K562 (cell line): ENCODE results near the gene ZNF133. TPM values are rescaled to one million over a fixed set of nuclear protein-coding genes. Genes with fewer than 3 reads are reported as not detected.

Experiments used
- ATAC-seq: fragments of 200-7000 bp; cut with Tn5 transposase; 3 replicates; pipeline ENCODE4 v1.9.1; 2020; ENCODE audit warnings: moderate library complexity
- BruUV-seq: library from RNA; stranded (reverse); fragments of 400-500 nt; replicated peaks from 2 replicates; lab custom pipeline; 2021; lab: Mats Ljungman, UMichigan
- CTCF ChIA-PET: fragments of 300-600 bp; formaldehyde crosslinking; extraction: SDS; loops from one replicate; lab custom pipeline; 2021; ENCODE audit warnings: low intra/inter-chr PET ratio; lab: Yijun Ruan, JAX
- POLR2A ChIA-PET: fragments of 300-600, 350-650 bp; sonication (Branson Sonifier 250); formaldehyde crosslinking; extraction: SDS; loops from one replicate; lab custom pipeline; 2021; ENCODE audit warnings: antibody characterized with exemption, inconsistent platforms; lab: Yijun Ruan, JAX
- DNase-seq, 4 experiments: peaks; one replicate each; pipeline versions ENCODE4 v3.0.0 to v3.0.0-alpha.2; 2011 to 2018; ENCODE audit warnings: low spot score in 3 of 4, mixed read lengths in 3 of 4; ENCODE audit errors: extremely low read depth in 1 of 4
- FAIRE-seq: peaks from 2 replicates; lab custom pipeline; 2011; peaks lifted over from hg19 to GRCh38; lab: Jason Lieb, UNC
- H2AFZ ChIP-seq: 2 replicates; pipeline ENCODE4 v1.6.0; 2011; ENCODE audit warnings: low read depth, low read length, control low read depth, inconsistent platforms
- H3K27ac ChIP-seq: fragments of 200-600 bp; 3 replicates; pipeline ENCODE4 v1.8.0; 2011; ENCODE audit warnings: low read depth, mild to moderate bottlenecking, control low read depth, inconsistent platforms, low read length, moderate library complexity, mixed read lengths; ENCODE audit errors: extremely low read depth
- H3K27me3 ChIP-seq, 2 experiments: fragments of 300-600 bp in 1 of 2; 2 replicates in 1 of 2; 3 replicates in 1 of 2; pipeline versions ENCODE4 v1.6.0 to v1.8.0; 2011; ENCODE audit warnings: inconsistent platforms in 2 of 2, low read length in 2 of 2, mild to moderate bottlenecking in 1 of 2, mixed read lengths in 1 of 2, moderate library complexity in 1 of 2; ENCODE audit not compliant: control insufficient read depth in 2 of 2, insufficient read depth in 2 of 2
- H3K36me3 ChIP-seq: fragments of 300-600 bp; 3 replicates; pipeline ENCODE4 v1.8.0; 2011; ENCODE audit warnings: mild to moderate bottlenecking, low read length, inconsistent platforms; ENCODE audit not compliant: control insufficient read depth, insufficient read depth
- H3K4me1 ChIP-seq, 2 experiments: fragments of 200-600 bp in 1 of 2; replicated peaks in 1 of 2; 2 replicates in 1 of 2; 3 replicates in 1 of 2; pipeline versions ENCODE4 v1.5.1 to v1.8.0; 2011; ENCODE audit warnings: inconsistent platforms in 2 of 2, low read length in 2 of 2, mild to moderate bottlenecking in 1 of 2, mixed read lengths in 1 of 2, moderate library complexity in 1 of 2; ENCODE audit not compliant: control insufficient read depth in 2 of 2, insufficient read depth in 2 of 2
- H3K4me2 ChIP-seq: 2 replicates; pipeline ENCODE4 v1.6.1; 2011; ENCODE audit warnings: low read length, control low read depth, inconsistent platforms, mixed read lengths; ENCODE audit not compliant: insufficient read depth
- H3K4me3 ChIP-seq: fragments of 200-600 bp; sonication (generic), shearing (Covaris generic); 2 replicates; pipeline ENCODE4 v1.5.1; 2016; ENCODE audit warnings: control low read depth, inconsistent platforms
- H3K79me2 ChIP-seq: fragments of 200-600 bp; 3 replicates; pipeline ENCODE4 v1.8.0; 2011; ENCODE audit warnings: low read length, inconsistent platforms; ENCODE audit not compliant: control insufficient read depth, insufficient read depth
- H3K9ac ChIP-seq, 2 experiments: 2 replicates each; pipeline versions ENCODE4 v1.6.0 to v1.6.1; 2011; ENCODE audit warnings: low read depth in 2 of 2, low read length in 2 of 2, control low read depth in 1 of 2, inconsistent platforms in 1 of 2, mild to moderate bottlenecking in 1 of 2, mixed read lengths in 1 of 2; ENCODE audit not compliant: insufficient read depth in 1 of 2
- H3K9me1 ChIP-seq: one replicate; pipeline ENCODE4 v1.6.0; 2011; ENCODE audit warnings: inconsistent platforms, mild to moderate bottlenecking, low read length, moderate library complexity; ENCODE audit not compliant: control insufficient read depth, insufficient read depth
- H3K9me3 ChIP-seq: replicated peaks from 2 replicates; pipeline ENCODE4 v1.5.1; 2011; ENCODE audit warnings: low read depth, low read length, inconsistent platforms; ENCODE audit not compliant: control insufficient read depth, insufficient read depth
- H4K20me1 ChIP-seq: replicated peaks from 2 replicates; pipeline ENCODE4 v1.6.1; 2011; ENCODE audit warnings: low read length, inconsistent platforms, mixed read lengths; ENCODE audit not compliant: control insufficient read depth, insufficient read depth
- CBX8 ChIP-seq: fragments of 200-600 bp; sonication (generic); IDR thresholded peaks from 2 replicates; pipeline ENCODE4 v1.6.1; 2012; ENCODE audit warnings: borderline replicate concordance, mixed run types, low read depth, mild to moderate bottlenecking, moderate library complexity, mixed read lengths, low read length, control low read depth, inconsistent platforms; ENCODE audit not compliant: poor library complexity, severe bottlenecking; ENCODE audit errors: extremely low read depth
- CREM ChIP-seq: IDR thresholded peaks from 2 replicates; pipeline ENCODE4 v1.6.1; 2014; ENCODE audit warnings: antibody characterized with exemption, low read depth
- HNRNPLL ChIP-seq: fragments of 200-400 bp; formaldehyde crosslinking; IDR thresholded peaks from 2 replicates; pipeline ENCODE4 v1.6.1; 2017; ENCODE audit warnings: low read length, low read depth, mild to moderate bottlenecking; ENCODE audit not compliant: poor library complexity, severe bottlenecking
- KLF16 ChIP-seq: IDR thresholded peaks from 2 replicates; pipeline ENCODE4 v1.6.1; 2016; ENCODE audit warnings: antibody characterized with exemption
- MECOM ChIP-seq: fragments of 250-450 bp; sonication (Bioruptor Pico); IDR thresholded peaks from 2 replicates; pipeline ENCODE4 v1.8.0; 2022; ENCODE audit warnings: inconsistent platforms
- PHB ChIP-seq: fragments of 250-450 bp; sonication (Bioruptor Pico); IDR thresholded peaks from 2 replicates; pipeline ENCODE4 v1.5.0; 2021
- POLR3G ChIP-seq: IDR thresholded peaks from 2 replicates; pipeline ENCODE4 v1.6.1; 2011; ENCODE audit not compliant: insufficient read length, insufficient replicate concordance; ENCODE audit errors: extremely low read depth
- RAD51 ChIP-seq: fragments of 450-650 bp; IDR thresholded peaks from 2 replicates; pipeline ENCODE4 v1.7.1; 2016; ENCODE audit warnings: low read depth, mild to moderate bottlenecking, borderline replicate concordance
- RUNX1 ChIP-seq: sonication (generic); IDR thresholded peaks from 2 replicates; pipeline ENCODE4 v1.6.1; 2016; ENCODE audit warnings: antibody characterized with exemption, low read depth
- SREBF2 ChIP-seq: sonication (generic); formaldehyde crosslinking; IDR thresholded peaks from 2 replicates; pipeline ENCODE4 v1.4.0; 2020; ENCODE audit warnings: mild to moderate bottlenecking, missing genetic modification reagents
- TGIF2 ChIP-seq: sonication (generic); formaldehyde crosslinking; IDR thresholded peaks from 2 replicates; pipeline ENCODE4 v1.8.1; 2022; ENCODE audit warnings: mild to moderate bottlenecking, missing genetic modification reagents, moderate library complexity
- ZHX1 ChIP-seq: fragments of 150-350 bp; conservative IDR thresholded peaks from 2 replicates; pipeline ENCODE4 v1.6.1; 2014; ENCODE audit warnings: low read length
- ZNF277 ChIP-seq: fragments of 250-450 bp; sonication (Bioruptor Pico); IDR thresholded peaks from 2 replicates; pipeline ENCODE4 v1.8.0; 2022; ENCODE audit warnings: inconsistent platforms, mild to moderate bottlenecking, moderate library complexity, borderline replicate concordance
- ZNF347 ChIP-seq: fragments of 450-650 bp; formaldehyde crosslinking; IDR thresholded peaks from 2 replicates; pipeline ENCODE4 v1.4.0; 2020; ENCODE audit warnings: low read depth, mild to moderate bottlenecking, moderate library complexity
- ZNF655 ChIP-seq: fragments of 250-450 bp; sonication (Bioruptor Pico); IDR thresholded peaks from 2 replicates; pipeline ENCODE4 v1.5.0; 2021
- ZNF79 ChIP-seq: fragments of 250-450 bp; sonication (Bioruptor Pico); IDR thresholded peaks from 2 replicates; pipeline ENCODE4 v1.4.0; 2020; ENCODE audit warnings: low read depth, mild to moderate bottlenecking, moderate library complexity
- WGBS: fragments of 100-300 bp; shearing (Covaris generic); methylation state at CpG from one replicate; pipeline ENCODE4 v1.1.6; 2016; ENCODE audit warnings: low coverage, mixed read lengths; ENCODE audit not compliant: insufficient coverage; ENCODE audit errors: missing lambda C conversion rate; 5-methylcytosine and 5-hydroxymethylcytosine counted together
- in situ Hi-C: fragments of 300-500 bp; cut with MboI; formaldehyde crosslinking; loops from 4 replicates; pipeline ENCODE4 v1.15.0; 2018; ENCODE audit warnings: inconsistent platforms, mixed read lengths
- intact Hi-C: fragments of 100-400 bp; cut with micrococcal nuclease; formaldehyde crosslinking; loops from 2 replicates; pipeline ENCODE4 v1.14.2; 2022
- polyA plus RNA-seq, 8 experiments: library from polyadenylated mRNA; depleted of rRNA in 4 of 8; stranded (reverse) in 5 of 8; unstranded in 3 of 8; fragments of >200 nt; fragmentation: Nextera tagmentation in 2 of 8; fragmentation: Illumina TruSeq in 1 of 8; extraction: Ambion mirVana in 2 of 8; extraction: Trizol in 1 of 8; gene quantifications; 2 replicates each; pipeline versions ENCODE4 v1.2.1 to v1.2.3, GENCODE V29; 2011 to 2014; ENCODE audit warnings: inconsistent platforms in 1 of 8, missing spikeins in 1 of 8
- total RNA-seq, 7 experiments: library from RNA; depleted of rRNA in 6 of 7; stranded (reverse); fragments of >200 nt in 6 of 7; fragmentation: Illumina TruSeq in 2 of 7; extraction: Trizol in 2 of 7; gene quantifications; 2 replicates each; pipeline versions ENCODE4 v1.2.1 to v1.2.3, GENCODE V29; 2011 to 2021; ENCODE audit warnings: low replicate concordance in 1 of 7

ZNF133 gene
- total and polyA plus RNA-seq, 9 of the 15 experiments (the other 6 are each of a cell fraction or from before 2014, with no cell fraction given), result 1.1 to 6.5 (median 3.8) TPM

GRCh38 chr20:18312723-18313122, 24.4 kb downstream of the ZNF133 start:
- POLR2A ChIA-PET, result interaction anchor here (0.6 to 0.7 kb wide), 2 partner anchors 24 to 1121 kb away, joined by 3 read pairs; partner anchors contain the start of gene ZNF133
- CTCF ChIA-PET, result no interaction called here
- Histone ChIP-seq H3K27me3 (no peaks in the 10 kb centered on the region), H3K36me3 (no peaks in the 10 kb centered on the region; the same call in 2 of the 3 replicates), H3K9ac (no peak overlapping the region), H3K9me3 (no peaks in the 10 kb centered on the region), H3K4me1 (no peaks in the 10 kb centered on the region; a peak in 1 of 5 replicates), H3K4me3 (no peak overlapping the region), H4K20me1 (no peaks in the 10 kb centered on the region), H3K79me2 (no peaks in the 10 kb centered on the region), H2AFZ (no peak overlapping the region), H3K9me1 (peaks cover 3% of the 10 kb centered on the region), H3K27ac (no peak overlapping the region), H3K4me2 (no peak overlapping the region)
- DNase-seq, result no peak
- BruUV-seq, result no TSS peak
- FAIRE-seq, result no peak
- intact Hi-C loops, result no loop called here
- 60% methylated on average over 5 of the region's 9 CpGs for WGBS
- ATAC-seq, result no peak
- in situ Hi-C loops, result no loop called here
- TF ChIP-seq ZHX1, result no peak
- TF ChIP-seq RAD51, result no peak
- no peak for TF ChIP-seq ZNF277 (CRISPR knock-in tag)
- TF ChIP-seq ZNF79 (CRISPR knock-in tag), result no peak
- TF ChIP-seq CBX8, result no peak
- TF ChIP-seq KLF16, result no peak
- no peak for TF ChIP-seq SREBF2 (CRISPR knock-in tag)
- no peak for TF ChIP-seq ZNF655 (CRISPR knock-in tag)
- TF ChIP-seq MECOM (CRISPR knock-in tag), result no peak
- TF ChIP-seq ZNF347 (CRISPR knock-in tag), result no peak
- TF ChIP-seq RUNX1, result no peak
- no peak for TF ChIP-seq POLR3G
- TF ChIP-seq TGIF2 (CRISPR knock-in tag), result no peak
- TF ChIP-seq PHB (CRISPR knock-in tag), result no peak
- TF ChIP-seq CREM, result no peak
- TF ChIP-seq HNRNPLL, result no peak
